GM19240 (cell line): ENCODE results near the gene MOSMO.

Experiments used
- DNase-seq: peaks from one replicate; pipeline ENCODE4 v3.0.0; 2011; ENCODE audit warnings: low spot score; ENCODE audit not compliant: insufficient read length

MOSMO gene

GRCh38 chr16:22132801-22133200 is 124.9 kb downstream of the MOSMO start:
- no peak for DNase-seq
